HEK293 (cell line): Measurements from ENCODE around the gene EEFSEC.

Source experiments
- CTCF ChIP-seq: fragments of 450-650 bp; formaldehyde crosslinking; IDR thresholded peaks from 2 replicates; pipeline ENCODE4 v1.5.1; 2016; ENCODE audit warnings: missing biosample characterization, missing genetic modification characterization
- EGR2 ChIP-seq: fragments of 450-650 bp; formaldehyde crosslinking; IDR thresholded peaks from 2 replicates; pipeline ENCODE4 v1.5.1; 2016; ENCODE audit warnings: low read depth, missing biosample characterization, missing genetic modification characterization
- RBAK ChIP-seq: fragments of 450-650 bp; formaldehyde crosslinking; IDR thresholded peaks from 2 replicates; pipeline ENCODE4 v1.5.1; 2016; ENCODE audit warnings: missing biosample characterization, missing genetic modification characterization
- YY1 ChIP-seq: fragments of 450-650 bp; formaldehyde crosslinking; IDR thresholded peaks from 2 replicates; pipeline ENCODE4 v1.5.1; 2018; ENCODE audit warnings: missing biosample characterization, missing genetic modification characterization
- ZNF202 ChIP-seq: fragments of 450-650 bp; formaldehyde crosslinking; IDR thresholded peaks from 2 replicates; pipeline ENCODE4 v1.5.1; 2016; ENCODE audit warnings: missing biosample characterization, missing genetic modification characterization, borderline replicate concordance
- ZNF394 ChIP-seq: fragments of 450-650 bp; formaldehyde crosslinking; IDR thresholded peaks from 2 replicates; pipeline ENCODE4 v1.5.1; 2016; ENCODE audit warnings: missing biosample characterization, missing genetic modification characterization, mild to moderate bottlenecking, moderate library complexity, borderline replicate concordance

DNA sequence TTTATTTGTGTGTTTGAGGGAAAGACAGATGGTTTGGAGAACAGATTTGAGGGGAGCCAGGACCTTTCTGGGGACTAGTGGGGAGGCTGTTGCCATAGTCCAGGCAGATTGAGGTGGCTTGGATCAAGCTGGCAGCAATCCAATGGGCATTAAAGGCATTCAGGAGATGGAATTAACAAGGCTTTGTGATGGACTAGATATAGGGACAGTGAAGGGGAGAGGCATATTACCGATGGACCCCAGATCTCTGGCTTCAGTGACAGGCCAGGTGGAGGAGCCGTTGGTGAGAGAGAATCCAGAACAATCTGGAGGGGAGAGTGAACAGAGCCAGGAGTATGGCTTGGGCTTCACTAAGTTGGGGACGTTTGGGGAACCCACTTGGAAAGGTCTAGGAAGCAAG is 124.8 kb downstream of the EEFSEC start:
- TF ChIP-seq RBAK (tag by site-specific recombination) (no peak), CTCF (no peak), ZNF394 (tag by site-specific recombination) (no peak), EGR2 (tag by site-specific recombination) (no peak), ZNF202 (tag by site-specific recombination) (no peak), YY1 (tag by site-specific recombination) (no peak)
